ENCODE results near the gene HECA. TPM values are rescaled to one million over a fixed set of nuclear protein-coding genes. Genes with fewer than 3 reads are reported as not detected.

Gene HECA
- polyA plus RNA-seq, 1 of the 3 experiments (the other 2 are of a cell fraction): 1.6 TPM

DNA sequence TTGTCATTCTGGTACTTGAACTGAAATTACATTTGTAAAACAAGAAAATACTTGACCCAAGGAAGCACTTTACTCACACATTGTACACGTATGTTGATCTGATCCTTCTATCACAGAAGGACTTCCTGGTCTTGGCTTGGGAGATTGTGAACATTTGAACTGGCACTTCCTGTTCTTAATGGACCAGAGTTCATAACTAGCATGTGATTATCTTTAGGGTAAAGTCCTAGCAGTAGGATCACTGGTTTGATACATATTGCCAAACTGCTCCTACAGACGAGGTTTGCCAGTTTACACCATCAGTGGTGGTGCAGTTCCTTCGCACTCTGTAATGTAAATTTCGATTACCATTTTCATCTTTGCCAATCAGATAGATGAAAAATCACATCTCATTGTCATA lies 12.7 kb downstream of the HECA start:
- H3K4me2 ChIP-seq: no peak overlapping the region
- H3K79me2 ChIP-seq (ENCODE audit: insufficient read depth): peaks cover 39% of the 10 kb centered on the region; the same call in 1 of the 2 replicates
- POLR2A ChIA-PET: no interaction called here
- no peaks in the 10 kb centered on the region for H3K27me3 ChIP-seq (ENCODE audit: insufficient read depth)
- CTCF ChIA-PET: no interaction called here
- H3K9me3 ChIP-seq: no peaks in the 10 kb centered on the region
- H3K27ac ChIP-seq (ENCODE audit: low read depth in 2 of 2, low read length in 1 of 2): no peak overlapping the region
- H3K36me3 ChIP-seq (replicated peaks in 1 of 2; ENCODE audit: control insufficient read depth in 1 of 2, insufficient read depth in 2 of 2, low read length in 1 of 2): no peaks in the 10 kb centered on the region
- TF ChIP-seq, protein P1, sequence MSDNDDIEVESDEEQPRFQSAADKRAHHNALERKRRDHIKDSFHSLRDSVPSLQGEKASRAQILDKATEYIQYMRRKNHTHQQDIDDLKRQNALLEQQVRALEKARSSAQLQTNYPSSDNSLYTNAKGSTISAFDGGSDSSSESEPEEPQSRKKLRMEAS (IDR thresholded peaks at IDR 0.05; ENCODE audit: low read depth): no peak
- TF ChIP-seq RFX5 (IDR thresholded peaks at IDR 0.05; ENCODE audit: low read length): no peak
- no peak for TF ChIP-seq EP300 (IDR thresholded peaks at IDR 0.05; ENCODE audit: borderline replicate concordance in 1 of 2, low read depth in 1 of 2, low read length in 1 of 2)
- TF ChIP-seq, protein P2, sequence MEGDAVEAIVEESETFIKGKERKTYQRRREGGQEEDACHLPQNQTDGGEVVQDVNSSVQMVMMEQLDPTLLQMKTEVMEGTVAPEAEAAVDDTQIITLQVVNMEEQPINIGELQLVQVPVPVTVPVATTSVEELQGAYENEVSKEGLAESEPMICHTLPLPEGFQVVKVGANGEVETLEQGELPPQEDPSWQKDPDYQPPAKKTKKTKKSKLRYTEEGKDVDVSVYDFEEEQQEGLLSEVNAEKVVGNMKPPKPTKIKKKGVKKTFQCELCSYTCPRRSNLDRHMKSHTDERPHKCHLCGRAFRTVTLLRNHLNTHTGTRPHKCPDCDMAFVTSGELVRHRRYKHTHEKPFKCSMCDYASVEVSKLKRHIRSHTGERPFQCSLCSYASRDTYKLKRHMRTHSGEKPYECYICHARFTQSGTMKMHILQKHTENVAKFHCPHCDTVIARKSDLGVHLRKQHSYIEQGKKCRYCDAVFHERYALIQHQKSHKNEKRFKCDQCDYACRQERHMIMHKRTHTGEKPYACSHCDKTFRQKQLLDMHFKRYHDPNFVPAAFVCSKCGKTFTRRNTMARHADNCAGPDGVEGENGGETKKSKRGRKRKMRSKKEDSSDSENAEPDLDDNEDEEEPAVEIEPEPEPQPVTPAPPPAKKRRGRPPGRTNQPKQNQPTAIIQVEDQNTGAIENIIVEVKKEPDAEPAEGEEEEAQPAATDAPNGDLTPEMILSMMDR (IDR thresholded peaks at IDR 0.05): no peak
- TF ChIP-seq, protein P3, sequence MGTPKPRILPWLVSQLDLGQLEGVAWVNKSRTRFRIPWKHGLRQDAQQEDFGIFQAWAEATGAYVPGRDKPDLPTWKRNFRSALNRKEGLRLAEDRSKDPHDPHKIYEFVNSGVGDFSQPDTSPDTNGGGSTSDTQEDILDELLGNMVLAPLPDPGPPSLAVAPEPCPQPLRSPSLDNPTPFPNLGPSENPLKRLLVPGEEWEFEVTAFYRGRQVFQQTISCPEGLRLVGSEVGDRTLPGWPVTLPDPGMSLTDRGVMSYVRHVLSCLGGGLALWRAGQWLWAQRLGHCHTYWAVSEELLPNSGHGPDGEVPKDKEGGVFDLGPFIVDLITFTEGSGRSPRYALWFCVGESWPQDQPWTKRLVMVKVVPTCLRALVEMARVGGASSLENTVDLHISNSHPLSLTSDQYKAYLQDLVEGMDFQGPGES (IDR thresholded peaks at IDR 0.05; ENCODE audit: low read depth, low read length): no peak
- TF ChIP-seq, protein P4, sequence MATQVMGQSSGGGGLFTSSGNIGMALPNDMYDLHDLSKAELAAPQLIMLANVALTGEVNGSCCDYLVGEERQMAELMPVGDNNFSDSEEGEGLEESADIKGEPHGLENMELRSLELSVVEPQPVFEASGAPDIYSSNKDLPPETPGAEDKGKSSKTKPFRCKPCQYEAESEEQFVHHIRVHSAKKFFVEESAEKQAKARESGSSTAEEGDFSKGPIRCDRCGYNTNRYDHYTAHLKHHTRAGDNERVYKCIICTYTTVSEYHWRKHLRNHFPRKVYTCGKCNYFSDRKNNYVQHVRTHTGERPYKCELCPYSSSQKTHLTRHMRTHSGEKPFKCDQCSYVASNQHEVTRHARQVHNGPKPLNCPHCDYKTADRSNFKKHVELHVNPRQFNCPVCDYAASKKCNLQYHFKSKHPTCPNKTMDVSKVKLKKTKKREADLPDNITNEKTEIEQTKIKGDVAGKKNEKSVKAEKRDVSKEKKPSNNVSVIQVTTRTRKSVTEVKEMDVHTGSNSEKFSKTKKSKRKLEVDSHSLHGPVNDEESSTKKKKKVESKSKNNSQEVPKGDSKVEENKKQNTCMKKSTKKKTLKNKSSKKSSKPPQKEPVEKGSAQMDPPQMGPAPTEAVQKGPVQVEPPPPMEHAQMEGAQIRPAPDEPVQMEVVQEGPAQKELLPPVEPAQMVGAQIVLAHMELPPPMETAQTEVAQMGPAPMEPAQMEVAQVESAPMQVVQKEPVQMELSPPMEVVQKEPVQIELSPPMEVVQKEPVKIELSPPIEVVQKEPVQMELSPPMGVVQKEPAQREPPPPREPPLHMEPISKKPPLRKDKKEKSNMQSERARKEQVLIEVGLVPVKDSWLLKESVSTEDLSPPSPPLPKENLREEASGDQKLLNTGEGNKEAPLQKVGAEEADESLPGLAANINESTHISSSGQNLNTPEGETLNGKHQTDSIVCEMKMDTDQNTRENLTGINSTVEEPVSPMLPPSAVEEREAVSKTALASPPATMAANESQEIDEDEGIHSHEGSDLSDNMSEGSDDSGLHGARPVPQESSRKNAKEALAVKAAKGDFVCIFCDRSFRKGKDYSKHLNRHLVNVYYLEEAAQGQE (IDR thresholded peaks at IDR 0.05; ENCODE audit: low read depth, low read length): no peak
- no peak for TF ChIP-seq TCF12 (IDR thresholded peaks at IDR 0.05)
- TF ChIP-seq, protein P5, sequence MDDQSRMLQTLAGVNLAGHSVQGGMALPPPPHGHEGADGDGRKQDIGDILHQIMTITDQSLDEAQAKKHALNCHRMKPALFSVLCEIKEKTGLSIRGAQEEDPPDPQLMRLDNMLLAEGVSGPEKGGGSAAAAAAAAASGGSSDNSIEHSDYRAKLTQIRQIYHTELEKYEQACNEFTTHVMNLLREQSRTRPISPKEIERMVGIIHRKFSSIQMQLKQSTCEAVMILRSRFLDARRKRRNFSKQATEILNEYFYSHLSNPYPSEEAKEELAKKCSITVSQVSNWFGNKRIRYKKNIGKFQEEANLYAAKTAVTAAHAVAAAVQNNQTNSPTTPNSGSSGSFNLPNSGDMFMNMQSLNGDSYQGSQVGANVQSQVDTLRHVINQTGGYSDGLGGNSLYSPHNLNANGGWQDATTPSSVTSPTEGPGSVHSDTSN (IDR thresholded peaks at IDR 0.05): no peak
- no peak for DNase-seq
- no peak overlapping the region for H3K9ac ChIP-seq
- H2AFZ ChIP-seq (ENCODE audit: low read depth): no peak overlapping the region
- H3K4me1 ChIP-seq (ENCODE audit: control insufficient read depth in 1 of 2, insufficient read depth in 2 of 2, low read depth in 1 of 2, low read length in 1 of 2): no peaks in the 10 kb centered on the region; a peak in 1 of 4 replicates
- H3F3A ChIP-seq (replicated peaks; ENCODE audit: insufficient read depth): no peaks in the 10 kb centered on the region
- 99% methylated on average over 4 of the region's 4 CpGs for WGBS (ENCODE audit: low lambda C conversion rate)
- H3K4me3 ChIP-seq (ENCODE audit: low read depth in 2 of 2, low read length in 1 of 2): no peak overlapping the region
- H4K20me1 ChIP-seq (ENCODE audit: insufficient read depth): no peaks in the 10 kb centered on the region
- no peaks in the 10 kb centered on the region for H3K9me2 ChIP-seq
